GM12878 (cell line): ENCODE data around the gene DCDC2C. TPM values are rescaled to one million over a fixed set of nuclear protein-coding genes. Genes with fewer than 3 reads are reported as not detected.

Experiments used
- ATAC-seq: fragments of 200-7000 bp; cut with Tn5 transposase; 3 replicates; pipeline ENCODE4 v1.9.1; 2020; ENCODE audit warnings: mild to moderate bottlenecking, moderate library complexity
- BruUV-seq: library from RNA; stranded (reverse); fragments of 400-500 nt; replicated peaks from 2 replicates; lab custom pipeline; 2021; lab: Mats Ljungman, UMichigan
- CTCF ChIA-PET: fragments of 300-600 bp; sonication (Branson Sonifier 250); formaldehyde crosslinking; extraction: SDS; loops from one replicate; lab custom pipeline; 2021; ENCODE audit warnings: inconsistent platforms; lab: Yijun Ruan, JAX
- POLR2A ChIA-PET: fragments of 350-600 bp; formaldehyde crosslinking; extraction: SDS; loops from one replicate; lab custom pipeline; 2021; ENCODE audit warnings: inconsistent platforms; lab: Charles Lee
- RAD21 ChIA-PET: fragments of 300-600 bp; sonication (Branson Sonifier 250); formaldehyde crosslinking; loops from one replicate; lab custom pipeline; 2023; ENCODE audit warnings: antibody characterized with exemption; ENCODE audit not compliant: unreplicated experiment; lab: Charles Lee
- SMC1A ChIA-PET: fragments of 300-600 bp; sonication (Branson Sonifier 250); formaldehyde crosslinking; loops from one replicate; lab custom pipeline; 2023; ENCODE audit not compliant: unreplicated experiment, uncharacterized antibody; lab: Charles Lee
- DNase-seq: peaks from one replicate; pipeline ENCODE4 v3.0.0-alpha.2; 2011; ENCODE audit warnings: low read depth, low spot score
- FAIRE-seq: peaks from 3 replicates; lab custom pipeline; 2011; peaks lifted over from hg19 to GRCh38; lab: Jason Lieb, UNC
- H2AFZ ChIP-seq: 2 replicates; pipeline ENCODE4 v1.6.0; 2011; ENCODE audit warnings: low read depth, low read length, control low read depth; ENCODE audit not compliant: control insufficient read depth
- H3K27ac ChIP-seq: 2 replicates; pipeline ENCODE4 v1.5.1; 2011; ENCODE audit warnings: control low read depth; ENCODE audit not compliant: control insufficient read depth, insufficient read depth
- H3K27me3 ChIP-seq, 2 experiments: replicated peaks in 1 of 2; 2 replicates each; pipeline versions ENCODE4 v1.6.0 to v1.6.1; 2011; ENCODE audit warnings: low read length in 1 of 2; ENCODE audit not compliant: control insufficient read depth in 2 of 2, insufficient read depth in 2 of 2
- H3K36me3 ChIP-seq, 2 experiments: 2 replicates each; pipeline ENCODE4 v1.5.1; 2011; ENCODE audit warnings: low read length in 1 of 2; ENCODE audit not compliant: control insufficient read depth in 2 of 2, insufficient read depth in 2 of 2
- H3K4me1 ChIP-seq: 2 replicates; pipeline ENCODE4 v1.6.1; 2011; ENCODE audit warnings: mild to moderate bottlenecking, low read length, moderate library complexity, mixed read lengths; ENCODE audit not compliant: control insufficient read depth, insufficient read depth
- H3K4me2 ChIP-seq: 2 replicates; pipeline ENCODE4 v1.6.0; 2011; ENCODE audit warnings: control low read depth; ENCODE audit not compliant: control insufficient read depth, insufficient read depth
- H3K4me3 ChIP-seq: fragments of 200-600 bp; sonication (generic); 2 replicates; pipeline ENCODE4 v1.5.1; 2016
- H3K79me2 ChIP-seq: 2 replicates; pipeline ENCODE4 v1.6.0; 2011; ENCODE audit warnings: low read length; ENCODE audit not compliant: control insufficient read depth, insufficient read depth
- H3K9ac ChIP-seq: 2 replicates; pipeline ENCODE4 v1.8.0; 2011; ENCODE audit warnings: low read length, control low read depth, mixed read lengths; ENCODE audit not compliant: control insufficient read depth, insufficient read depth
- H3K9me3 ChIP-seq: replicated peaks from 3 replicates; pipeline ENCODE4 v1.5.1; 2011; ENCODE audit warnings: mild to moderate bottlenecking, low read length; ENCODE audit not compliant: control insufficient read depth, insufficient read depth
- H4K20me1 ChIP-seq: 2 replicates; pipeline ENCODE4 v1.6.0; 2011; ENCODE audit not compliant: control insufficient read depth, insufficient read depth
- ATF7 ChIP-seq: fragments of 450-650 bp; IDR thresholded peaks from 2 replicates; pipeline ENCODE4 v1.6.1; 2016; ENCODE audit warnings: low read depth, mild to moderate bottlenecking
- CHD2 ChIP-seq: IDR thresholded peaks from 2 replicates; pipeline ENCODE4 v1.6.1; 2011; ENCODE audit warnings: low read depth, low read length, improper control_type of control experiment, borderline replicate concordance
- CREB1 ChIP-seq: IDR thresholded peaks from 2 replicates; pipeline ENCODE4 v1.6.1; 2012; ENCODE audit warnings: low read depth, mild to moderate bottlenecking, inconsistent platforms
- E2F8 ChIP-seq: fragments of 450-650 bp; IDR thresholded peaks from 2 replicates; pipeline ENCODE4 v1.6.1; 2018; ENCODE audit warnings: mild to moderate bottlenecking, low read depth, moderate library complexity; ENCODE audit not compliant: partially characterized antibody
- GATAD2B ChIP-seq: fragments of 450-650 bp; conservative IDR thresholded peaks from 2 replicates; pipeline ENCODE4 v1.6.1; 2017; ENCODE audit warnings: low read depth, mild to moderate bottlenecking, moderate library complexity
- HCFC1 ChIP-seq: fragments of 150-350 bp; IDR thresholded peaks from 2 replicates; pipeline ENCODE4 v1.6.1; 2014; ENCODE audit warnings: low read length
- IRF3 ChIP-seq: fragments of 450-650 bp; IDR thresholded peaks from 2 replicates; pipeline ENCODE4 v1.6.1; 2014; ENCODE audit warnings: mild to moderate bottlenecking
- MEF2B ChIP-seq: fragments of 450-650 bp; IDR thresholded peaks from 2 replicates; pipeline ENCODE4 v1.6.1; 2018; ENCODE audit warnings: mild to moderate bottlenecking, moderate library complexity; ENCODE audit not compliant: partially characterized antibody, poor library complexity, severe bottlenecking
- MTA2 ChIP-seq: fragments of 450-650 bp; IDR thresholded peaks from 2 replicates; pipeline ENCODE4 v1.6.1; 2016; ENCODE audit warnings: low read depth, mild to moderate bottlenecking, moderate library complexity
- NBN ChIP-seq: fragments of 450-650 bp; IDR thresholded peaks from 2 replicates; pipeline ENCODE4 v1.6.1; 2016
- PAX5 ChIP-seq: IDR thresholded peaks from 2 replicates; pipeline ENCODE4 v1.6.1; 2011; ENCODE audit warnings: low read depth, low read length, borderline replicate concordance
- RFX5 ChIP-seq: IDR thresholded peaks from 2 replicates; pipeline ENCODE4 v1.6.1; 2011; ENCODE audit warnings: low read depth, low read length, improper control_type of control experiment
- SUZ12 ChIP-seq: fragments of 200-600 bp; sonication (generic); IDR thresholded peaks from one replicate; pipeline ENCODE4 v1.6.1; 2018; ENCODE audit warnings: antibody characterized with exemption, mild to moderate bottlenecking; ENCODE audit not compliant: unreplicated experiment
- TCF3 ChIP-seq: IDR thresholded peaks from 2 replicates; pipeline ENCODE4 v1.6.1; 2012; ENCODE audit warnings: low read depth, mild to moderate bottlenecking, low read length, borderline replicate concordance; ENCODE audit not compliant: insufficient read depth
- ZNF217 ChIP-seq: fragments of 450-650 bp; IDR thresholded peaks from 2 replicates; pipeline ENCODE4 v1.6.1; 2017; ENCODE audit warnings: antibody characterized with exemption, mild to moderate bottlenecking
- ZNF592 ChIP-seq: fragments of 450-650 bp; IDR thresholded peaks from 2 replicates; pipeline ENCODE4 v1.6.1; 2017; ENCODE audit warnings: mild to moderate bottlenecking, moderate library complexity
- WGBS: methylation state at CpG from one replicate; pipeline ENCODE4 v1.1.6; 2016; ENCODE audit warnings: low lambda C conversion rate; ENCODE audit not compliant: insufficient replicate concordance, insufficient coverage; ENCODE audit errors: missing lambda C conversion rate; 5-methylcytosine and 5-hydroxymethylcytosine counted together
- in situ Hi-C: fragments of 300-500 bp; cut with MboI; formaldehyde crosslinking; loops from 9 replicates; pipeline ENCODE4 v1.14.3; 2018; ENCODE audit warnings: mixed read lengths
- intact Hi-C: fragments of 100-400 bp; cut with micrococcal nuclease; formaldehyde crosslinking; loops from one replicate; pipeline ENCODE4 v1.14.2; 2022; ENCODE audit not compliant: unreplicated experiment
- polyA plus RNA-seq, 11 experiments: library from polyadenylated mRNA; depleted of rRNA in 4 of 11; unstranded in 6 of 11; stranded (reverse) in 5 of 11; fragments of >200 nt; fragmentation: Nextera tagmentation in 4 of 11; fragmentation: Illumina TruSeq in 1 of 11; extraction: Ambion mirVana in 4 of 11; extraction: Trizol in 1 of 11; gene quantifications; 1 replicate in 1 of 11; 2 replicates in 10 of 11; pipeline versions ENCODE4 v1.2.1 to v1.2.3, GENCODE V29; 2011 to 2016; ENCODE audit warnings: inconsistent platforms in 2 of 11, missing spikeins in 2 of 11, low read depth in 1 of 11
- total RNA-seq, 4 experiments: library from RNA; depleted of rRNA in 3 of 4; stranded (reverse); fragments of >200 nt in 3 of 4; fragmentation: Illumina TruSeq in 1 of 4; extraction: Trizol in 1 of 4; gene quantifications; 2 replicates each; pipeline versions ENCODE4 v1.2.1 to v1.2.3, GENCODE V29; 2013 to 2021

DCDC2C gene
- total and polyA plus RNA-seq, 10 of the 15 experiments (the other 5 are each of a cell fraction or from before 2014, with no cell fraction given): not detected

GRCh38 chr2:3751251-3751650 is 47.9 kb downstream of the DCDC2C start (continued):
- TF ChIP-seq ZNF592 (no peak), RFX5 (no peak), GATAD2B (no peak), IRF3 (no peak), HCFC1 (no peak), PAX5 (no peak), ZNF217 (no peak)

- ChIA-PET POLR2A (no interaction called here), RAD21 (no interaction called here), CTCF (no interaction called here), SMC1A (no interaction called here)
- intact Hi-C loops (no loop called here), in situ Hi-C loops (no loop called here)
- Histone ChIP-seq H3K4me2 (no peak overlapping the region), H3K36me3 (no peaks in the 10 kb centered on the region), H4K20me1 (no peaks in the 10 kb centered on the region), H2AFZ (no peak overlapping the region), H3K9ac (no peak overlapping the region), H3K4me3 (no peak overlapping the region), H3K79me2 (no peaks in the 10 kb centered on the region), H3K27me3 (no peaks in the 10 kb centered on the region; a peak in 2 of 4 replicates), H3K27ac (no peak overlapping the region), H3K4me1 (no peaks in the 10 kb centered on the region), H3K9me3 (no peaks in the 10 kb centered on the region)
- no peak for FAIRE-seq
- DNase-seq: no peak
- TF ChIP-seq TCF3 (no peak), MTA2 (no peak), E2F8 (no peak), CREB1 (no peak), CHD2 (no peak), ATF7 (no peak), MEF2B (no peak), GATAD2B (no peak), NBN (no peak), SUZ12 (no peak)
- no peak for ATAC-seq
- 26% methylated on average over 5 of the region's 5 CpGs for WGBS
- no TSS peak for BruUV-seq
These were observed 48.4 kb downstream of the DCDC2C start for GRCh38 chr2:3751806-3752205.
